Breast epithelium (tissue), 3 donors: ENCODE results near the gene RNF40.

Experiments used
- CTCF ChIP-seq, 3 donors: fragments of 450-650 bp; IDR thresholded peaks; one replicate each; pipeline ENCODE4 v1.5.1; 2016 to 2017; ENCODE audit warnings: antibody characterized with exemption in 3 of 3, mild to moderate bottlenecking in 3 of 3, moderate library complexity in 3 of 3
- POLR2A ChIP-seq: fragments of 450-650 bp; IDR thresholded peaks from one replicate; pipeline ENCODE4 v1.6.1; 2016; ENCODE audit warnings: antibody characterized with exemption, mild to moderate bottlenecking, moderate library complexity
- POLR2AphosphoS5 ChIP-seq, 3 donors: sonication (generic); formaldehyde crosslinking; IDR thresholded peaks; one replicate each; pipeline ENCODE4 v1.6.1; 2017; ENCODE audit warnings: antibody characterized with exemption in 3 of 3

GRCh38 chr16:30720086-30720485 lies 42.0 kb upstream of the RNF40 start:
- TF ChIP-seq CTCF (IDR thresholded peaks at IDR 0.05) (no peak), POLR2A (no peak), POLR2AphosphoS5 (IDR thresholded peaks at IDR 0.05) (no peak)
